Measurements from ENCODE around the gene FUS. TPM values are rescaled to one million over a fixed set of nuclear protein-coding genes. Genes with fewer than 3 reads are reported as not detected.
"Not testable (repeated sequence)": the region's sequence is repeated elsewhere in the genome, so short reads cannot be mapped to it uniquely, and the experiment has no call there.

Gene FUS
- total RNA-seq, 3 donors from 2014 or later (not counting 1 experiment from before 2014, with no cell fraction given) = 872 to 934 (median 918) TPM

DNA sequence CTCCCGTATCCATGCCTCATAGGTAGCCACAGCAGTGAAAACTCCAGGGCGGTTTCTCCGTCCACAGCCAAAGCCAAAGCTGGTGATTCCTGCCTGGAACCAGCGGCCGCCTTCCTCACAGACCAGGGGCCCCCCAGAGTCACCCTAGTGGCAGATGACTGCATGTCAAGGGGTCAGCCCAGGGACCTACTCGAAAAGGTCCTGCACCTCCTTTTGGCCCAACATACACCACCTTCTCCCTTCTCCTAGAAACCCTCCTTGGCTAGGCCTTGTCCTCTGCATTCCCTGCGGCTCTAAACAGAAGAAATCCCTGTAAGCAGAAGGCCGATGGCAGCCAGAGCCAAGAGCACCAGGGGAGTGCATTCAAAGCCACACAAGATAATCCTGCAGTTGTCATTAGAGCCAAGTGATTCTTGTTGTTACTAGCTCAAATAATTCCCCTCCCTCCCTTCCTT is 36.2 kb upstream of the FUS start:
- Mint-ChIP-seq H3K4me1 (peaks cover 15 to 22% of the 10 kb centered on the region in 2 donors), H3K36me3 (no peaks in the 10 kb centered on the region), H3K9me3 (no peaks in the 10 kb centered on the region), H3K27ac (peak overlapping the region; percentile 56 to 65), H3K27me3 (ENCODE audit: low read depth in 2 of 2) (peaks cover 0 to 7% of the 10 kb centered on the region in 2 donors), H3K4me3 (peak overlapping the region; percentile 82)
- DNase-seq (peak in 1 of 2 donors; percentile 6), ATAC-seq (no peak)
- H3K9me3 ChIP-seq (ENCODE audit: control insufficient read depth, insufficient read depth, low read length) = no peaks in the 10 kb centered on the region
- H3K4me1 ChIP-seq (ENCODE audit: control insufficient read depth, insufficient read depth, low read length) = peaks cover 19% of the 10 kb centered on the region
- H3K4me3 ChIP-seq (ENCODE audit: low read length) = no peak overlapping the region
- H3K27ac ChIP-seq (ENCODE audit: low read length) = no peak overlapping the region
- intact Hi-C loops (cut with micrococcal nuclease) = loop anchor here (2.0 to 5.0 kb wide), 3 partner anchors 36 to 299 kb away; partner anchors contain the start of genes BCKDK, HSD3B7 and ZNF843
- TF ChIP-seq CTCF (IDR thresholded peaks at IDR 0.05) = no peak
- no peaks in the 10 kb centered on the region for H3K27me3 ChIP-seq (ENCODE audit: control insufficient read depth, insufficient read depth, low read length)
- WGBS (ENCODE audit: insufficient coverage) = 95% methylated on average over 8 of the region's 8 CpGs
- H3K36me3 ChIP-seq (ENCODE audit: control insufficient read depth, insufficient read depth, low read length) = no peaks in the 10 kb centered on the region

GRCh38 chr16:31144418-31144817 is 35.5 kb upstream of the FUS start:
- H3K4me3 Mint-ChIP-seq = peak overlapping the region; percentile 82
- not testable (repeated sequence) for DNase-seq, H3K27ac Mint-ChIP-seq

DNA sequence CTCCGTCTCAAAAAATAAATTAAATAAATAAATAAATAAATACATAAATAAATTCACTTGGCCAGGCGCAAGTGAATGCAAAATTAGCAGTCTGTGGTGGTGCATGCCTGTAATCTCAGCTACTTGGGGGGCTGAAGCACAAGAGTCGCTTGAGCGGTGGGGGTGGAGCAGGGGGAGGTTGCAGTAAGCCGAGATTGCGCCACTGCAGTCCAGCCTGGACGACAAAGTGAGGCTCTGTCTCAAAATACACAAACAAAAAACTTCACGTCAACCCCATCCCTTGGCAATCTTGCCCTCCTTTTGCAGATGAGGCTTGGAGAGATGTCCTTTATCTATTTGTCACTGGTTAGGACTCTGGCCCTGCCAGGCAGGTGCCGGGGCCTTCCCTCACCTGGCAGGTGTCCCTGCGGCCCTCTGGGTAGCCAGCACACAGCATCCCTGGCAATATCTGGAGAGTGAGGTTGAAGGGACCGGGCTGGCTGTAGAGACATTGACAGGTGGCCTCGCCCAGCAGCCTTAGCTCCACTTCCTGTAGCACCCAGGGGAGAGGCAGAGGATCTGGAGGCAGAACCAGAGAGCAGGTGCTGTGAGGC is 34.4 kb upstream of the FUS start:
- DNase-seq (peak in 1 of 2 donors; percentile 3), ATAC-seq (no peak)
- Histone ChIP-seq H3K4me1 (ENCODE audit: control insufficient read depth, insufficient read depth, low read length) (peaks cover 31% of the 10 kb centered on the region), H3K36me3 (ENCODE audit: control insufficient read depth, insufficient read depth, low read length) (no peaks in the 10 kb centered on the region), H3K27me3 (ENCODE audit: control insufficient read depth, insufficient read depth, low read length) (no peaks in the 10 kb centered on the region), H3K9me3 (ENCODE audit: control insufficient read depth, insufficient read depth, low read length) (no peaks in the 10 kb centered on the region), H3K27ac (ENCODE audit: low read length) (no peak overlapping the region), H3K4me3 (ENCODE audit: low read length) (no peak overlapping the region)
- Mint-ChIP-seq H3K36me3 (no peaks in the 10 kb centered on the region), H3K4me1 (peaks cover 15 to 28% of the 10 kb centered on the region in 2 donors), H3K9me3 (no peaks in the 10 kb centered on the region), H3K27me3 (ENCODE audit: low read depth in 2 of 2) (peaks cover 0 to 7% of the 10 kb centered on the region in 2 donors), H3K27ac (no peak overlapping the region), H3K4me3 (no peak overlapping the region)
- TF ChIP-seq CTCF (IDR thresholded peaks at IDR 0.05) = no peak
- intact Hi-C loops (cut with micrococcal nuclease) = no loop called here
- WGBS (ENCODE audit: insufficient coverage) = 97% methylated on average over 9 of the region's 12 CpGs

More at GRCh38 chr16:31144418-31144817, 35.5 kb upstream of the FUS start:
- H3K27me3 ChIP-seq (ENCODE audit: control insufficient read depth, insufficient read depth, low read length); H3K4me3 ChIP-seq (ENCODE audit: low read length); H3K27me3 Mint-ChIP-seq (ENCODE audit: low read depth in 2 of 2); ATAC-seq; H3K9me3 Mint-ChIP-seq; H3K27ac ChIP-seq (ENCODE audit: low read length); H3K36me3 ChIP-seq (ENCODE audit: control insufficient read depth, insufficient read depth, low read length); H3K9me3 ChIP-seq (ENCODE audit: control insufficient read depth, insufficient read depth, low read length); H3K36me3 Mint-ChIP-seq: not testable (repeated sequence)
- intact Hi-C loops (cut with micrococcal nuclease) = loop anchor here (5.0 kb wide), 2 partner anchors 37 to 298 kb away; partner anchors contain the start of genes BCKDK and ZNF843
- WGBS (ENCODE audit: insufficient coverage) = 95% methylated on average over 7 of the region's 7 CpGs
- peaks cover 15 to 23% of the 10 kb centered on the region in 2 donors for H3K4me1 Mint-ChIP-seq
- peaks cover 24% of the 10 kb centered on the region for H3K4me1 ChIP-seq (ENCODE audit: control insufficient read depth, insufficient read depth, low read length)

DNA sequence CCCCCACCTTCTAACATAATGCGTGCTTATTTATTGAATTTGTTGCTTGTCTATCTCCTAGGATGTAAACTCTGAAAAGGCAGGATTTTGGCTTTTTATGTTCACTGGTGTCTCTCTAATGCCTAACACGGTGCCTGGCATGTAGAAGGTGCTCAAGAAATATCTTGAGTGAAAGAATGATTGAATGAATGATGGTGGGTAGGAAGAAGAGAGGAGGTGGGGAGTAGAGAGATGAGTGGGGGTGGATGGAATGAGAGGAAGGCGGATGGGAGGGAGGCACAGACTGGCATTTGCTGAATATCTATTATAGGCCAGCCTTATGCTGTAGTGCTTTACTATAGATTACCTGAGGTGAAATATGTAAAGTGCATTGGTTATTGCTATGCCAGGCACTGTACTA is 32.4 kb upstream of the FUS start:
- peaks cover 0 to 7% of the 10 kb centered on the region in 2 donors for H3K27me3 Mint-ChIP-seq (ENCODE audit: low read depth in 2 of 2)
- Histone ChIP-seq H3K36me3 (ENCODE audit: control insufficient read depth, insufficient read depth, low read length) (no peaks in the 10 kb centered on the region), H3K4me3 (ENCODE audit: low read length) (no peak overlapping the region), H3K9me3 (ENCODE audit: control insufficient read depth, insufficient read depth, low read length) (no peaks in the 10 kb centered on the region), H3K27me3 (ENCODE audit: control insufficient read depth, insufficient read depth, low read length) (no peaks in the 10 kb centered on the region), H3K27ac (ENCODE audit: low read length) (no peak overlapping the region), H3K4me1 (ENCODE audit: control insufficient read depth, insufficient read depth, low read length) (peaks cover 30% of the 10 kb centered on the region)
- H3K4me3 Mint-ChIP-seq = no peak overlapping the region
- no peak for ATAC-seq
- no peak for TF ChIP-seq CTCF (IDR thresholded peaks at IDR 0.05)
- 86% methylated on average over 3 of the region's 3 CpGs for WGBS (ENCODE audit: insufficient coverage)
- no peaks in the 10 kb centered on the region for H3K36me3 Mint-ChIP-seq
- no peak overlapping the region for H3K27ac Mint-ChIP-seq
- no peak for DNase-seq
- H3K9me3 Mint-ChIP-seq = no peaks in the 10 kb centered on the region
- H3K4me1 Mint-ChIP-seq = peaks cover 9 to 17% of the 10 kb centered on the region in 2 donors
- intact Hi-C loops (cut with micrococcal nuclease) = no loop called here
